Thyroid gland (tissue), 4 donors: ENCODE data around the gene SAMD11.

Experiments used
- CTCF ChIP-seq, 6 experiments: fragments of 200-600 bp in 3 of 6; fragments of 450-650 bp in 3 of 6; sonication (generic) in 3 of 6; IDR thresholded peaks; one replicate each; pipeline ENCODE4 v1.5.1; 2016 to 2019; ENCODE audit warnings: antibody characterized with exemption in 6 of 6, mild to moderate bottlenecking in 2 of 6, inconsistent platforms in 1 of 6, moderate library complexity in 1 of 6
- POLR2A ChIP-seq, 2 donors: fragments of 450-650 bp; IDR thresholded peaks; one replicate each; pipeline ENCODE4 v1.6.1; 2017; ENCODE audit warnings: antibody characterized with exemption in 2 of 2, mild to moderate bottlenecking in 2 of 2, moderate library complexity in 1 of 2

- no peak for TF ChIP-seq CTCF (IDR thresholded peaks at IDR 0.05)
- TF ChIP-seq POLR2A (IDR thresholded peaks at IDR 0.05), result no peak
Measured at GRCh38 chr1:923991-924655, 400 bp downstream of the SAMD11 start.
